ENCODE results near the gene FMN2.

The FMN2 gene

DNA sequence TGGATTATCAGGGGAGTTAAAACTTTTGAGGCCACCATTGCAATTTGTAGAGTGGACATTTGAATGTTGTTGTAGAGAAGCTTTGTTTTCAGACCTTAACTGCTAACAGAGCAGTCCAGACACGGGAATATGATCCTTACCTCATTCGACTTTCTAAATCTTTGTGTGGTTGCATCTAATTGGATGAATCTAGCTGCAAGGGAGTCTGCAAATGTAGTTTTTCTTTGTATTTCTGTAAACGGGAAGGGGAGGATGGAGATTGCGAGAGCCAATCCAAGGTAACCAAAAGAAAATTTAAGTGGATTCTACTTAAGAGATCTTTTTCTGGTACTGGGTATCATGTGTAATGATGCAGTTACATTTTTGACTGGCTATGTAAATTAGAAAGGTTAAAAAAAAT lies 110.2 kb downstream of the FMN2 start:
- no peak for DNase-seq

DNA sequence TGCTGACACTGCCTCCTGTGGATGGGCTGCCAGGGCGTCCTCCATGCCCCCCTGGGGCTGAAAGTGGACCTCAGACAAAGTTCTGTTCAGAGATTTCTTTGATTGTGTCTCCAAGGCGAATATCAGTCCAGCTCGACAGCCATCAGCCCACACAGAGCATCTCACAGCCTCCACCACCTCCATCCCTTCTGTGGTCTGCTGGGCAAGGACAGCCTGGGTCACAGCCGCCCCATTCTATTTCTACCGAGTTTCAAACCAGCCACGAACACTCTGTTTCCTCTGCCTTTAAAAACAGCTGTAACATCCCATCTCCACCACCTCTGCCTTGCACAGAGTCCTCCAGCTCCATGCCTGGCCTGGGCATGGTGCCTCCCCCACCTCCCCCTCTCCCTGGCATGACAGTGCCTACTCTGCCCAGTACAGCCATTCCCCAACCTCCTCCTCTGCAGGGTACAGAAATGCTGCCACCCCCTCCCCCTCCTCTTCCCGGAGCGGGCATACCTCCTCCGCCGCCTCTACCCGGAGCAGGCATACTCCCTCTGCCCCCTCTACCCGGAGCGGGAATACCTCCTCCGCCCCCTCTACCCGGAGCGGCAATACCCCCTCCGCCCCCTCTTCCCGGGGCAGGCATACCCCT lies 115.5 kb downstream of the FMN2 start:
- DNase-seq = no peak

DNA sequence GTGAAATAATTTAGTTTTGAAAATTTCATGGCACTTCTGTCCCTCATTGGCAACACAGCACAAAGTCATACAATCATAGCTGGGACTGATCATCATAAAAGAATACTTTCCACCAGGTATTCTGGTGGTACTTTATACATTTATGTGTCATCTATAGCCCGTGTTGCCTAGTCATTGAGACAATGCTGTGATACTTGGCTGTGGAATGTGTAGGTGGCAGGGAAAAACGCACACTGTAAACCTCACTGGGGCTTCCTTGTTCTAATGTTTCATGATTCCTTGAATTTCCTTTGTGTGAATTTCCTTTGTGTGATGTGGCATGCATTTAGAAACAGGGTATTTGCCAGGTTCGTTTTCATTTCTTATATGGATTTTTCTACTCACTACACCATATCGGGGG lies 118.3 kb downstream of the FMN2 start:
- DNase-seq = no peak

DNA sequence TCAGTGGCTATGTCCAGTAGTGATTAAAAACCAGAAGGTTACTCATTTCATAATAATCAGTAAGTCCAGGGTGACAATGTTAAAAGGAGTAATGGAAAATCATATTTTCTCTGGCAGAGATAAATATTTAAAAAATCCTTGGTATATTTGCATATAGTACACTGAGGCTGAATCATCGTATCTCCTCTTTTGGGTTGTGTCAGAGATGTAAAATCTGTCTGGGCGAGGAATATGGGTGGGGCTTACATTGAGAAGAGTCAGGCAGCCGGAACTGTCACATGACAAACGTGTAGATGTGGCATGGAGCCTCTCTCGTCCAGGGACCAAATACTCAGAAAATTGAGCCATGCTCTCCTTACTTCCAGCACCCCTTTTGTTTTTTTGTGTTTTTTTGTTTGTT lies 120.9 kb downstream of the FMN2 start:
- no peak for DNase-seq

DNA sequence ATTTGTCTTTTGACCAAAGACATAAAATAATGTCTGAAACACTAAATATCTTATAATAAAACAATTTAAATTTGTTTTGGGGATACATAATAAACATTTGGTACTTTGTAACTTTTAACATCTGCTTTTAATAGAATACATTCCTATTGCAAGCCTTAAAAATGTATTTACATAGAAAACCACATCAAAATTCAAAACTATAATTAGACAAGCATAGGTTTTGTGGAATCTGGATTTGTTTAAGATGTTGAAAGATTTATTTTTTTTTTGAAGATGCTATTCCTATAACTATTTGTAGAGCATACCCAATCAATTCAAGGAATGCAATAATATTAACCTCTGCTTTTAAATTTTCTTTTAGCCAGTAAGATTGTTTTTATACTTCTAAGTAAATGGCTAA lies 125.7 kb downstream of the FMN2 start:
- no peak for DNase-seq

DNA sequence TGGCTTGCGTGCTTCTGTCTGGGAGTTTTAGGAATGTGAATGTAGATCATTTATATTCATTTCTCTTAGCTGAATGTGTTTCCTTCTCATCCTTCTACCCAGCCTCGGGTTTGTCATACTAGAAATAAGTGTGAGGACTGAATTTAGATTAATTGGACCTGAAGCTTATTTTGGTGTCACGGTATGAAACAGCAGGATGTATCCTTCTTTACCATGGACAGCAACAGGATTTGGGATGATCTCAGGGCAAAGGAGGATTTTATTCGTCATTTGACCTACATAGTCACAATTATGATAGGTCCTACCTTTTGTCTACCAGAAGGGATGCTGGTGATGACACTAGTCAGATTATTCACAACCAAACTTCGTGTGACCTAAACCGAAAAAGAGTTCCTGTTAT lies 127.4 kb downstream of the FMN2 start:
- DNase-seq = no peak

DNA sequence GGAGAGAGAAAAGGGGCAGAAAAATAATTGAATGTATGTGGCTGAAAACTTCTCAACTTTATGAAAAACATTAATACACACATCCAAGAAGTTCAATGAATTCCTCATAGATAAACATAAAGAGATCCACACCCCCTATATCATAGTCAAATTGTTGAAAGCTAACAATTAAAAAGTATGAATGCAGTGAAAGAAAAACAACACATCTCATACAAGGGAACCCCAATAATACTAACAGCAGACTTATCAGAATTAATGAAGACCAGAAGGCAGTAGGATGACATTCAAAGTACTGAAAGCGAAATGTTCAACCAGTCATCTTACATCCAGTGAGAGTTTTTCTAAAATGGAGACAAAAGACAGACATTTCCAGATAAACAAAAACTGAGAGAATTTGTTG lies 134.4 kb downstream of the FMN2 start:
- no peak for DNase-seq

DNA sequence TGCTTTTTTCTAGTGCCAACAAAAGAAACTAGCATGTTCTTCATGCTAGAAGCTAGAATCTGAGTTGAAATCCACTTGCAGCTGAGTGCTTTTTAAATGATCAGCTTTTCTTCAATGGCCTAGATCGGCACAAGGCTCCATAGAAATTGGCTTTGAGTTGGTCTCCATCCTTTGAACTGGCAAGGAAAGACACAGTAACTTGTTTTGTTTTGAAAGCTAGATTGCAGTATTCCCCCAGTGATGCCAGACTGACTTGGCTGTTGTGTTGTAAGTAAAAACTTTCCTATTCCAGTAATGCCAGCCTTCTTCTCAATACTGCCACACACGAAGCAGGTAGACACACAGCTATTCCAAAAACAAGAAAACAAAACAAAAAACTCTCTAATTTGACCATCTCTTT lies 139.1 kb downstream of the FMN2 start:
- DNase-seq = no peak

DNA sequence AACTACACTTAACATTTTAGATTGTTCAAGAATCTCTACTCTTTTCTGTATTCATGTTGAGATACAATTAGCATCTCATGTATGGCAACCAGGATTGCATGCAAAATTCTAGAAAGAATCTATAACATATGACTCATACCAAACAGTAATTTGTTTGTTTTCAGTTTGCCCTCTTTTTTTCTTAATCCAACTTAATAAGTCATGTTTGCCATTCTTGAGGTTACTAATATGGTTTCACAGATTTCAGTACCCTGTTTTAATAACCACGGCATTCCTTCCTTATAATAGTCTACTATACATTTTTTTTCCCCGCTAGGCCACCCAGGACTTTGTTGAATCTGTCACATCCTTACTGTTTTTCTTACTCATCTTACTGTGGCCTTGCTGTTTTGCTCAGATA lies 140.8 kb downstream of the FMN2 start:
- DNase-seq = no peak

DNA sequence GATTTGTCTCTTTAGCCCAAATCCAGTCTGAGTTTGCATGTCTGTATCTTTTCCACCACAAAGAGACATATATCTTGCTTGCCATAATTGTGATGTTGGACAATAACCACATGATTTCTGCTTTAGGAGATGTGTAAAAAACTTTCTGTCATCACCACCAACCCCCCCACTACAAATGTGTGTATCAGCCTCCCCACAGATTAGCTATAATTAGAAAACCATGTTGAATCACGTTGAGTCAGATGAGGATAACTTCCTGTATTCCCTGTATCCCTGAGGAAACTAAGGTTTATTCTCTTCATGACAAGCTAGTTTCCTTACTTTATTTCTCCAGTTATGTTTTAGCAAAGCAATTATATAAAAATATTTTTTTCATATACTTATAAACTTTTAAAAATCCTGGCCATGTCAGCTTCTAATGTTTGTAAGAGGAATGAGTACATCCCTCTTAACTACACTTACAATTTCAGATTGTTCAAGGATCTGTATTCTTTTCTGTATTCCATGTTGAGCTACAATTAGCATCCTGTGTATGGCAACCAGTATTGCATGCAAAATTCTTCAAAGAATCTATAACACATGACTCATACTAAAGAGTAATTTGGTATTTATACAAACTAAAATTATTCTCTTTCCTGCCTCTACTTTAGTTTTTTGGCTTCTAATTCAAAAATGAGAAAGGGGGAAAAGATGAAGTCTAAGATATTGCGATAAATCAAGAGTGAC lies 143.0 kb downstream of the FMN2 start:
- no peak for DNase-seq

DNA sequence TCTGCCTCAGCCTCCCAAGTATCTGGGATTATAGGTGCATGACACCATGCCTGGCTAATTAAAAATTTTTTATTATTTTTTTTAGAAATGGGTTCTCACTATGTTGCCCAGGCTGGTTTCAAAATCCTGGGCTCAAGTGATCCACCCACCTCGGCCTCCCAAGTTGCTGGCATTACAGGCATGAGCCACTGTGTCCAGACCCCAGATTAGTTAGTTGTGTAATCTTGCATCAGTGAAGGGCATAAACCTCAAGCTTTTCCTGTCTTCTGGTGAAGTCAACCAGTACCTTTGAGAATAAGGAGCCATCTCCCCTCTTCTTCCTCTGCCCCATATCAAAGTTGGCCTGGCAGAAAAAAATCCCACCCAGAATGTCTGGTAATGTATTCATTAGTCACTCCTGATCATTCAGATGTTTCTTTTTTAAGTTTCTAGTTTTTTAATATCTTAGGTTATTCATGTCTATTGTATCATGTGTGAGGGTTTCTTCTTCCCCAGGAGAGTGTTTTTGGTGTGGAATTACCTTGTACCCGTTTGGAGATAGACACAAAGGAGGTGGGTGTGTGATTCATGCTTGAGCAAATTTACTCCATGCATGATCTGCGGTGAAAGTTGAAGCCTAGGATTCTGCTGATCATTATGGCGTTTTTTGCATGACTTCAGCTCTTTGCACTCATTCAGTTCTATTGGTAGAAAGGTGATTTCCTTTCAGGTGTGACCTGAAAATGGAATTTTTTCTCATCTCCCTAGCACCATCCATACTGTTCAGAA lies 144.0 kb downstream of the FMN2 start:
- no peak for DNase-seq

DNA sequence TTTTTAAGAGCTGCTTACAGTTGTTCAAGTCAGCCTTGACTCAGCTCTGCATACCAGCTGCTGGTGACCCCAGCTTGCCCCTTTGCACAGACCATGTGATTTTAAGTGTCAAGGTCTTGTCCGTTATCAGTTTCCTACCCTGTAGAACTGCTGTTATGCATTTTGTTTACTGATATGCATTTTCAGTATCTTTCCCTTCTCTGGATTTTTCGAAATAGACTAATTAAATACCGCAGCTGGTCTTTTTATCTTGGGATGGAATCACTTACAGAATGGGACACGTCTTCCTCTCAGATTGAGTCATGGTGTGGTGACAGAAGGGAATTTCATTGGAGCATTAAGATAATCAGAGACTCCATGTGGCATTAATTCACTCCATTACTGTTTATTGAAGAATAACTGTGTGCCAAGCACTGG lies 145.6 kb downstream of the FMN2 start:
- DNase-seq = no peak

DNA sequence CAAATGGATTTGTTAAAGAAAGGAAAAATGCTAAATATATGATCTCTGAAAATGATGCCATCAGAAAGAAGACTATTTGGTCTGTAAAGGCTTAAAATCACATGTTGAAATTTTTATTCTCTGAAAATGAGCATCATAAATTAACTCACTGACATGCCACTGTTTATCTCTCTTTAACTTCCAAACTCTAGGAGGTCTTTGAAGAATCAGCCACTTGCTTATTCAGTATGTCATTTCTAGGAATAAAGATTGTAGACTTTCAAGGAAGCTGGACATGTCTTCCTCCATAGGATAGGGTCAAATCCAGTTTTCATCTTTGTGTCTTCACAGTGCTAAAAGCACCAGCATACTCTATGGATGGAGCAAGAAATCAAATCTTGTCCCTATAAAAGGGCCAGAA lies 147.6 kb downstream of the FMN2 start:
- DNase-seq = no peak

DNA sequence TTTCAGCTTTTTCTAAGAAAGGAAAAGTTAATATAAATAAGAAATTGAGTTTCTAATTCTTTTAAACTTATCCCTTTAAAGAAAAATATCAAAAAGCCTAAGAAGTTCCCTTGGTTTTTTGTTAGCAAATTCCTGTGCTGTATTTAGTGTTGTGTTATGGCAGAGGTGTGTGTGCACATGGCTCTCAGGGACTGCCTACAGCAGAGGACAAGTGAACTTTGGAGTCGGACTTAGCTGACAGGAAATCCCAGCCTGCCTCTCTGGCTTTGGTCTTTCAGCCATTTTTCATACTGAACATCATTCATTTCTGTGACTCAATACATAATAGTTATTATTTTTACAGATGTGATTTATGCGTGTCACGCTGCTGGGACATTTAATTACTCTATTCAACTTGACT lies 149.6 kb downstream of the FMN2 start:
- no peak for DNase-seq

DNA sequence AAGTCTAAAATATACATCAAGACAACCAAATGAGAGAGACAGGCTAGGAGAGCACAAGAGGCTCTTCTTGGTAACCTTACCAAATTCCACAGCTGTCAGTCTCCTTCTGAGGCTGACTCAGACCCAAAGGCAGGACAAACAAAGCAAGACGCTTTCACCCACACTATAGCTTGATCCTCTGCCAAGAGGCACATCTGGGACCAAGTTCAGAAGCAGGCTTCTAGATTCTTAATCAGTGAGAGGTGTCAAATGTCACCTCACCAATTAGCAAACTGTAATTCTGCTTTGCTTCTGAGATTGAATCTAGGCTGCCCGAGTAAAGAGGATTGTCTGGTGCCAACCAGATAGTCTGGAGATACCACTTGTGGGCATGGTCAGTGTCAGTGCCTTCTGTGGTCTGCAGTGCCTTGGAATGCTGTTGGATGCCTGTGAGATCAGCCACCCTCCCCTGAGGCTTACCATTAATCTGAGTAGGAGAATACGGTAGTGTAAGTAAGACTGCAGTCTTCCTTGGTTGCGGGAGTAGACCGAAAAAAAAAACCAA lies 151.0 kb downstream of the FMN2 start:
- DNase-seq = no peak

DNA sequence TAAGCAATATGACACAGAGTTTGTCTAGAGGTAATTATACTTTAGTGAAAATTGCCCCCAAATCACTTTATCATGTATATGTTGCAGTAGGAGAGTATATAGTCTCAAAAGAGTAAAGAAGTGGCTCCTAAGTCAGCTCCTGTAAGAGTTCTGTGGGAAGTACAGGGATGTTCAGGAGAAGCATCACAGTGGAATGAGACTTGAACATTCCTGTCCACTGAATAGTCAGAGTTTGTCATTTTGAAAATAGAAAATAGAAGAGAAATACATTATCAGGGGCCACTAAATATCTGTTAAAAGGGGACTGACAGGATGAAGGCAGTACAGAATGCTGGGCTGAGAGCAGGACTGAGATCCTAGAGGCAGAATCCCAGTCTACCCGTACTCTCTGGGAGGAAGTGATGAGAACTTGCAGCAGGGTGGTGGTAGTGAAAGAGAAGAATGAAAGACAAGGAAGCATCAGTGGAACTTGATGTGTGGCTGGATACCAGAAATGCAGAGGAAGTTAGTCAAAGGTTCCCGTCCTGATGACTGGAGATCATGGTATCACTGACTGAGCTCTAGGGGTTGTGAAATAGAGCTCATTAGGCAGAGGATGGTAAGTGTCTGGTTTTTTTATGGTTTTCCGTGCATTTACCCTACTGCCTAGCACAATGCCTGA lies 153.4 kb downstream of the FMN2 start:
- DNase-seq = no peak

DNA sequence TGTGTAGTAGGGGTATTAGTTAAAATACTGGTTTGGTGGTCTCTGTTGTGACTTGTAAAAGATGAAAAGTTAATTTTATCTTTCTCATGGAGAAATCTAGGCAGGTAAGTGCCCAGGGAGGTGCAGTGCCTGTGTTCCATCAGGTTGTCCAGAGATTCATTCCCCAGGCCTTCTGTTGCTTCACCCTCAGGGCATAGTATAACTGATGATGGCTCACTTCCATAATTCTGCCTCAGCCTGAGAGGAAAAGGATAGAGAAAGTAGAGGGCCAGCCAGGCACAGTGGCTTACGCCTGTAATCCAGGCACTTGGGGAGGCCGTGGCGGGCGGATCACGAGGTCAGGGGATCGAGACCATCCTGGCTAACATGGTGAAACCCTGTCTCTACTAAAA lies 153.9 kb downstream of the FMN2 start:
- no peak for DNase-seq

DNA sequence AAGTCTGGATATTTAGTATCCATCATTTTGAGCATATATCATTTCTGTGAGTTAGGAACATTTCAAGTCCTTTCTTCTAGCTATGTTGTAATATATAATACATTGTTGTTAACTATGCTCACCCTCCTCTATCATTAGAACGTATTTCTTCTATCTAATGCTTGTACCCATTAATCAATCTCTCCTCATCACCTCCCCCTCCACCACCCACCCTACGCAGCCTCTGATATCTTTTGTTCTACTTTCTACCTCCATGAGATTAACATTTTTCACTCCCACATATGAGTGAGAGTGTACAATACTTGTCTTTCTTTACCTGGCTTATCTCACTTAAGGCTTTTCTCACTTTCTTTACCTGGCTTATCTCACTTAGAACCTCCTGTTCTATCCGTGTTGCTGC lies 156.2 kb downstream of the FMN2 start:
- DNase-seq = no peak

DNA sequence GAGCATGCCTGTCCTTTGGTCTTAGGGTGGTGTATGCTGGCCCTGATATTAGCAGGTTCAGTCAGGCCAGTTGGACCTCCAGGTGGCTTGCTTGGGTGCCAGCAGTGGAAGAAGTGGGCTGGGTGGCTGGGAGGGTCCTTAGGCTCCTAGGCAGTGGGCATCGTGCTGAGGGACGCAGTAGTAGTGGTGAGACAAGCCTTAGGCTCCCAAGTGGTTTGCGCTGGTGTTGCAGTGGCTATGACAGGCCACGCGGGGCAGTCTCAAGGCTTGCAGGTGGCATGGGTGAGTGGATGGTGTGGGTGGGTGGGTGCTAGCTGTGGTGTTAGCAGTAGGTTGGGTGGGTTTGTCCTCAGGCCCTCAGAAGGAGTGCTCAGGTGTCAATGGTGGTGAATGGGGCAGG lies 162.3 kb downstream of the FMN2 start:
- DNase-seq = no peak

DNA sequence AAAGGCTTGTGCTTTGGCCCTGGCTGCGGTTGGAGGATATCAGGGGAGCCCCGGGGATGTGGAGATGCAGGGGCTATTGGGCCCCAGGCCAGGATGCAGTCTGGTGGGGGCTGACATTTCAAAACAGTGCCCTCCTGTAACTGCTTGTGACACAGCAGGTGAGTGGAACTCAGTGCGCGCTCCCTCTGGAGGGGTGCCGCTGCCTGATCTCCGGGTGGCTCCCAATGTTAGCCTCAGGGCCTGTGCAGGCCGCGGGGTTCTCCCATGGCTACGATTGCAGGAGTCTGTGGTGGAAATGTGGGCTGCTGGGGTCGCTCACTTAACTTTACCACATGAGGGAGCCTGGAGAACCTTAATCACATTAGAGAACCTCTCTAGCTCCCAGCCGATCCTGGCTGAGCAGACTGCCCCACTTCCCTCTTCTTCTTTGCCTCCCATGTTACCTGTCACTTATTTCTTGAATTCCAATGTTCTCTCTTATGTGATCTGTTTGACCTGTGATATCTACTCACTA lies 163.2 kb downstream of the FMN2 start:
- DNase-seq = no peak

DNA sequence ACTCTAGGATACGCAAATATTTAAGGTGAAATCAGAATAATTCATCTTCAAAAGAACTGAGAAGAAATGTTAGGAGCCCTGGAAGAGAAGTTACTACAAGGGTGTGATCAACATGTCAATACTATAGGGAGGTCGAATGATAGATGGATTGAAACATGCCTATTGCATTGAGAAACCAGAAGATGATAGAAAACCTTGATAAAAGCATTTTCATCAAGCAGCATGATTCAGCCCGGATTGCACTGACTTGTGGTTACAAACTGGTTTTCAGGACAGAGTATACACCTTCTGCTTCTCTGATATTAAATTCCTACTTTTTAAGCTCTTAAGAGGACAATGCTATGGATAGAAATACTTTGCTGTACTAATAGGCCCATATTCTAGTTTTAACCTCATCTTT lies 164.2 kb downstream of the FMN2 start:
- DNase-seq = no peak

DNA sequence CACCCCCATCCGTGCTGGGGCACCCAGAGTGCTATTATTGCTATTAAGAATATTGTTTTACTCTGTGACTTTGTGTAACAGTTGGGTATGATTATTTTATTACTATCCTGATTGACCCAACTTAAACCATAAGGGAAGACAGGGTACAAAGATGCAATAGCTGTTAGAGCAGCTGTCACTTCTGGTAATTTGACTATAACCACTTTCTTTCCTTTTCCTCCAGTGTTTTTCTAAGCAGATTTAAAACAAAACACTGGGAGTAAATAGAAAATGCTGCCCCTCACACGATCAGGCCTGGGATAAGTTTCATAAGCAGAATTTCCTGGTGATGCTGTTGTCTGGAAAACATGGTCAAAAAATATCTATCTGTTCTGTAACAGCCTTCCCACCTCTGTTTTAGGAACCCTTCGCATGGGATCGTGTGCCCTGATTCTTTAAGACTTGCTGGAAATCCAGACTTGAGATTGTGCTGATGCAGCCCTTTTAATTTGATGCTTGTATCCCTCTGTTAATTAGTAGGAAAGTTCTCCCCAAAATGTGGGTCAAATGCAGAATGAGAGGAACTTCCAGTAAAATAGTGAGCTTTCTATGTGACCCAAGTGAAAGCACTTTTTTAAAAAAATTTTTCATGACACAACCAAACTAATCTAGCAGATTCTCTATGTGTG lies 165.3 kb downstream of the FMN2 start:
- DNase-seq = no peak

DNA sequence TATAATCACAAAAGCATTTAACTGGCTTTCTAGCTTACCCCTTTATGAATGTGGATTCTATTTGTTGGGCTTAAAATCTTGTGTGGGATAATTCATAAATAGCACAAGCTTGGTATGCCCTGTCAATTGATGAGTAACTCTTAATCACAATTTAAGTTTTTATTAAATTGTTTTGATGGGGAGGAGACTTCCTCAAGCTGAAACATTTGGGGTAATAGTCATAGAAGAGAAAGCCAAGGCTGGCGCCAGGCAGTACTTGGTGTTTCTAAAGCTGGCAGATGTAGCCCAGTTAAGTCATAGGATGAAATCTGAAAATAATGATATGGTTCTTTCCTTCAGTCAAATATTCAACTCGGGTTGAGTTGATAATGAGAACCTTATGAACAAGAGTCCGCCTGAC lies 167.2 kb downstream of the FMN2 start:
- no peak for DNase-seq

Data from stimulated activated CD4-positive, alpha-beta T cell treated with anti-CD3 and anti-CD28 coated beads, Interleukin-2, amount 100 ng/mL, for 24 hours (primary cell).